Measurements from ENCODE around the gene DNAJC21. TPM values are rescaled to one million over a fixed set of nuclear protein-coding genes. Genes with fewer than 3 reads are reported as not detected.

DNAJC21 gene
- total RNA-seq, 1 experiment from 2014 or later: 56.8 TPM

DNA sequence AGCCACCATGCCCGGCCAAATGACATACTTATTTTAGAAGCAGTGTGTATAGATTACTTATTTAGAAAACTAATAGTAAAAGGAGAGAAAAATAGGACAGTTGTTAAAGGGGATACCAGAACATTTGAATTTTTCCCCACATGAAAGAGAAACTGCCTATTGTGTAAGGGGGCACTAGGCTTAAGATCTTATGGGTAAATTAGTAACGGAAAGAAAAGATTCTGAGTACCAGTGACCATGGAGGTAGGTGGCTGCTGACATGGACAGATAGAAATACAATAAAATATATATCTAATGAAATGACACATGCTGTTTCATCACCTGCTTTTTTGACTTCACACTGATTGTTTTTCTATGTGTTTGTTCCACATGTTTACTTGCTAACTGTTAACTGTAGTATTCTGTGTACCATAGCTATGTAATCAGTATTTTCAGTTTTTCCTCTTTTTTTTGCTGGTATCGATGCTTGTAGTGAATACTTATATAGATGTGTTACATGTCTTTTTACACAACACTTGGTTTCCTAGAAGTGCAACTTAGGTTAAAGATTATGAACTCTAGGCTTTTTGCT is 3.0 kb upstream of the DNAJC21 start:
- DNase-seq: no peak
- Mint-ChIP-seq H3K36me3 (ENCODE audit: insufficient read depth, unreplicated experiment) (peaks cover 61% of the 10 kb centered on the region), H3K4me1 (ENCODE audit: low read depth, unreplicated experiment) (peaks cover 28% of the 10 kb centered on the region), H3K4me3 (ENCODE audit: low read depth, unreplicated experiment) (no peak overlapping the region), H3K27me3 (ENCODE audit: unreplicated experiment) (no peaks in the 10 kb centered on the region), H3K9me3 (ENCODE audit: low read depth, unreplicated experiment) (no peaks in the 10 kb centered on the region), H3K27ac (ENCODE audit: unreplicated experiment) (no peak overlapping the region)
- TF ChIP-seq, protein P1, sequence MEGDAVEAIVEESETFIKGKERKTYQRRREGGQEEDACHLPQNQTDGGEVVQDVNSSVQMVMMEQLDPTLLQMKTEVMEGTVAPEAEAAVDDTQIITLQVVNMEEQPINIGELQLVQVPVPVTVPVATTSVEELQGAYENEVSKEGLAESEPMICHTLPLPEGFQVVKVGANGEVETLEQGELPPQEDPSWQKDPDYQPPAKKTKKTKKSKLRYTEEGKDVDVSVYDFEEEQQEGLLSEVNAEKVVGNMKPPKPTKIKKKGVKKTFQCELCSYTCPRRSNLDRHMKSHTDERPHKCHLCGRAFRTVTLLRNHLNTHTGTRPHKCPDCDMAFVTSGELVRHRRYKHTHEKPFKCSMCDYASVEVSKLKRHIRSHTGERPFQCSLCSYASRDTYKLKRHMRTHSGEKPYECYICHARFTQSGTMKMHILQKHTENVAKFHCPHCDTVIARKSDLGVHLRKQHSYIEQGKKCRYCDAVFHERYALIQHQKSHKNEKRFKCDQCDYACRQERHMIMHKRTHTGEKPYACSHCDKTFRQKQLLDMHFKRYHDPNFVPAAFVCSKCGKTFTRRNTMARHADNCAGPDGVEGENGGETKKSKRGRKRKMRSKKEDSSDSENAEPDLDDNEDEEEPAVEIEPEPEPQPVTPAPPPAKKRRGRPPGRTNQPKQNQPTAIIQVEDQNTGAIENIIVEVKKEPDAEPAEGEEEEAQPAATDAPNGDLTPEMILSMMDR (IDR thresholded peaks at IDR 0.05; ENCODE audit: unreplicated experiment): no peak
- intact Hi-C loops (cut with micrococcal nuclease; ENCODE audit: unreplicated experiment): no loop called here
- CTCF ChIA-PET: no interaction called here
- BruUV-seq (replicated peaks): no TSS peak

DNA sequence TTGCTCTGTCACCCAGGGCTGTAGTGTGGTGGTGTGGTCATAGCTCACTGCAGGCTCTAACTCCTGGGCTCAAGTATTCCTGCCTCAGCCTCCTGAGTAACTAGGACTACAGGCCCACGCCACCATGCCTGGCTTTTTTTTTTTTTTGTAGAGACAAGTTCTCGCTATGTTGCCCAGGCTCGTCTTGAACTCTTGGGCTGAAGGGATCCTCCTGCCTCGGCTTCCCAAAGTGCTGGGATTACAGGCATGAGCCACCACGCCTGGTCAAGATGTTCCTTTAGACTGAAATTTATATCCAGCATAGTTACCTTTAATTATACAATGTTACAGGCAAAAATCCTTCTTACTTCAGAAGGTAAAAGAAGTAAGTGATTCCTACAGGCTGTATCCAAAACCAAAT is 1.6 kb upstream of the DNAJC21 start:
- H3K27ac Mint-ChIP-seq (ENCODE audit: unreplicated experiment): no peak overlapping the region
- CTCF ChIA-PET: no interaction called here
- H3K36me3 Mint-ChIP-seq (ENCODE audit: insufficient read depth, unreplicated experiment): peaks cover 57% of the 10 kb centered on the region
- no TSS peak for BruUV-seq (replicated peaks)
- intact Hi-C loops (cut with micrococcal nuclease; ENCODE audit: unreplicated experiment): no loop called here
- peaks cover 34% of the 10 kb centered on the region for H3K4me1 Mint-ChIP-seq (ENCODE audit: low read depth, unreplicated experiment)
- TF ChIP-seq, protein P1 (IDR thresholded peaks at IDR 0.05; ENCODE audit: unreplicated experiment): no peak
- no peaks in the 10 kb centered on the region for H3K9me3 Mint-ChIP-seq (ENCODE audit: low read depth, unreplicated experiment)
- no peak for DNase-seq
- H3K4me3 Mint-ChIP-seq (ENCODE audit: low read depth, unreplicated experiment): no peak overlapping the region
- H3K27me3 Mint-ChIP-seq (ENCODE audit: unreplicated experiment): no peaks in the 10 kb centered on the region

DNA sequence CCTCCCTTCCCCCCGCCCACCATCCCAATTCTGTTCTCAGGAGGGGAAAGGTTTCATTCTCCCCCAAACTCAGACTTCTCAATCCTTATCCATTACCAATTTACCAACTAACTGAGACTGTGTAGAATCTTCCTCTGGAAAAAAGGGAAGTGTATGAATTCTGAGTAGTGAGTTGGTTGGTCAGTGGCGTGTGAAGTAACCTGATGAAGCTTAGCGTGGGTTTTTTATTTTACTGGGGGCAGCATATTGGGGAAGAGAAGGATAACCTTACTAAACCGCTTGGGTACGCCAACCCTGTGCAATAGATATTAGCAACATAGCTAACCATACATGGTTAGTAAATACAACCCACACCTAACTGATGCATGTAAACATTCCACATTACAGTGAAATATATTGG is 1.1 kb upstream of the DNAJC21 start:
- Mint-ChIP-seq H3K4me1 (ENCODE audit: low read depth, unreplicated experiment) (peaks cover 33% of the 10 kb centered on the region), H3K36me3 (ENCODE audit: insufficient read depth, unreplicated experiment) (peaks cover 54% of the 10 kb centered on the region), H3K27ac (ENCODE audit: unreplicated experiment) (no peak overlapping the region), H3K4me3 (ENCODE audit: low read depth, unreplicated experiment) (no peak overlapping the region), H3K9me3 (ENCODE audit: low read depth, unreplicated experiment) (no peaks in the 10 kb centered on the region), H3K27me3 (ENCODE audit: unreplicated experiment) (no peaks in the 10 kb centered on the region)
- intact Hi-C loops (cut with micrococcal nuclease; ENCODE audit: unreplicated experiment): no loop called here
- no peak for DNase-seq
- TF ChIP-seq, protein P1 (IDR thresholded peaks at IDR 0.05; ENCODE audit: unreplicated experiment): no peak
- no TSS peak for BruUV-seq (replicated peaks)
- CTCF ChIA-PET: interaction anchor here (0.6 kb wide), 1 partner anchor 24 kb away, joined by 7 read pairs; no protein-coding TSS in a partner anchor

DNA sequence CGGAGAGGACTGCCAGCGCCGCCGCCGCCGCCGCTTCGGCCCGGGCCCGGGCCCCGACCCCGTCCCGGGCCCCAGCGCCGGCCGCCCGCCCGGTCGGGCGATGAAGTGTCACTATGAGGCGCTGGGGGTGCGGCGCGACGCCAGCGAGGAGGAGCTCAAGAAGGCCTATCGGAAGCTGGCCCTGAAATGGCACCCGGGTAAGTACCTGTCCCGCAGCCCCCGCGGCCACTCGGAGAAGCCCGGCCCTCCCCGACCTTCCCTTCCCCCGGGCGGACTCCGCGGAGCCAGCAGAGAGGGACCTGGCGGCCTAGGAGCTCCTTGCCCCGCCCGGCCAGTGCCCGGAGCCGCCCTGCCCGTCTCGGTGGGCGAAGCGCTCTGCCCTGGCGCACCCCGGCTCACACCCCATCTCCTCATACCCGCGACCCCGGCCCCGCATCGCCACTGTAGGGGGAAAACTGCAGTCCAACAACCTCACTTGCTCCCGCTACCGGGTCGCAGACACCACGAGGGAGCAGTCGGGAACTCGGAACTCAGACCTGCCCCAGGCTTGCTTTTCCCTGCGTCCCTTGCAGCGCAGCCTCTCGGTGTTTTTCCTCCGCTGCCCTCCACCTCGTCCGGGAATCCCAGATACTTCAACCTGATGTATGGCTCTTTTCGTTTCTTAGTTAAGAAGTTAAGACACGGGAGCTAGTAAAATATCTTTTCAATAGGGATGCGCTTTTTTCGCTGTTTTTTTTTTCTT is 532 bp downstream of the DNAJC21 start:
- TF ChIP-seq, protein P1 (IDR thresholded peaks at IDR 0.05; ENCODE audit: unreplicated experiment): no peak
- no TSS peak for BruUV-seq (replicated peaks)

More for the DNA sequence above, 532 bp downstream of the DNAJC21 start:
- Mint-ChIP-seq H3K27me3 (ENCODE audit: unreplicated experiment) (no peaks in the 10 kb centered on the region), H3K9me3 (ENCODE audit: low read depth, unreplicated experiment) (no peaks in the 10 kb centered on the region), H3K36me3 (ENCODE audit: insufficient read depth, unreplicated experiment) (peaks cover 39% of the 10 kb centered on the region), H3K27ac (ENCODE audit: unreplicated experiment) (peak overlapping the region; percentile 82), H3K4me1 (ENCODE audit: low read depth, unreplicated experiment) (peaks cover 17% of the 10 kb centered on the region), H3K4me3 (ENCODE audit: low read depth, unreplicated experiment) (peak overlapping the region; percentile 66)
- CTCF ChIA-PET: interaction anchor here (0.6 to 1.7 kb wide), 8 partner anchors 9 to 1681 kb away, joined by 3 to 7 read pairs (median 4); partner anchors contain the start of genes BRIX1 and RAD1
- intact Hi-C loops (cut with micrococcal nuclease; ENCODE audit: unreplicated experiment): no loop called here
- peak; percentile 82 for DNase-seq
